Lower leg skin (tissue), 3 donors: ENCODE data around the gene HSDL1.

Experiments
- POLR2A ChIP-seq, 2 donors: fragments of 450-650 bp; IDR thresholded peaks; one replicate each; pipeline ENCODE4 v1.6.1; 2016 to 2017; ENCODE audit warnings: antibody characterized with exemption in 2 of 2, mild to moderate bottlenecking in 1 of 2, moderate library complexity in 1 of 2
- TF ChIP-seq, protein P1 (sequence below), 3 donors: fragments of 450-650 bp; IDR thresholded peaks; one replicate each; pipeline ENCODE4 v1.5.1; 2016; ENCODE audit warnings: antibody characterized with exemption in 3 of 3, mild to moderate bottlenecking in 3 of 3, moderate library complexity in 2 of 3

DNA sequence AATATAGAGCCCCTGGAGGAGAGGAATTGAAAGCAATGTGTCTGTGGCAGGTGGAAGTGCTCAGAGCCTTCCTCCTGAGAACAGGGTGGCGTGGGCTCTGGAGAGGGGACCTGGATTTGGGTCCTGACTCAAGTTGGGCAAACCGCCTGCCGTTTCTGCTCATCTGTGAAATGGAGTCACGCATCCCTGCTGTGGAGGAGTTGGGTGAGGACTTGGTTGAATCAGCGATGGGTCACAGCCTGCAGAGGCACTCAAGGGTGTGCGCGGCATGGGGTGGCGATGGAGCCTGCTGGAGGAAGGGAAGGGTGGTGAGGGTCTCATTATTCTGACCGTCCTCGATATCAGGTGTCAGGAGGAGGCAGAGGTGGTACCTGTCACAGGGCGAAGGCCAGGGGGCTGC is 49.0 kb upstream of the HSDL1 start:
- TF ChIP-seq, protein P1, sequence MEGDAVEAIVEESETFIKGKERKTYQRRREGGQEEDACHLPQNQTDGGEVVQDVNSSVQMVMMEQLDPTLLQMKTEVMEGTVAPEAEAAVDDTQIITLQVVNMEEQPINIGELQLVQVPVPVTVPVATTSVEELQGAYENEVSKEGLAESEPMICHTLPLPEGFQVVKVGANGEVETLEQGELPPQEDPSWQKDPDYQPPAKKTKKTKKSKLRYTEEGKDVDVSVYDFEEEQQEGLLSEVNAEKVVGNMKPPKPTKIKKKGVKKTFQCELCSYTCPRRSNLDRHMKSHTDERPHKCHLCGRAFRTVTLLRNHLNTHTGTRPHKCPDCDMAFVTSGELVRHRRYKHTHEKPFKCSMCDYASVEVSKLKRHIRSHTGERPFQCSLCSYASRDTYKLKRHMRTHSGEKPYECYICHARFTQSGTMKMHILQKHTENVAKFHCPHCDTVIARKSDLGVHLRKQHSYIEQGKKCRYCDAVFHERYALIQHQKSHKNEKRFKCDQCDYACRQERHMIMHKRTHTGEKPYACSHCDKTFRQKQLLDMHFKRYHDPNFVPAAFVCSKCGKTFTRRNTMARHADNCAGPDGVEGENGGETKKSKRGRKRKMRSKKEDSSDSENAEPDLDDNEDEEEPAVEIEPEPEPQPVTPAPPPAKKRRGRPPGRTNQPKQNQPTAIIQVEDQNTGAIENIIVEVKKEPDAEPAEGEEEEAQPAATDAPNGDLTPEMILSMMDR (IDR thresholded peaks at IDR 0.05) = no peak
- TF ChIP-seq POLR2A (IDR thresholded peaks at IDR 0.05) = no peak
